Ascending aorta (tissue), 2 donors: ENCODE data around the gene PARP14. TPM values are rescaled to one million over a fixed set of nuclear protein-coding genes. Genes with fewer than 3 reads are reported as not detected.

Experiments
- DNase-seq, 2 donors: peaks; one replicate each; pipeline ENCODE4 v3.0.0-alpha.2; 2019; ENCODE audit warnings: low spot score in 2 of 2
- H3K27ac ChIP-seq, 2 donors: fragments of 200-600 bp; sonication (generic); one replicate each; pipeline ENCODE4 v1.5.1; 2016 to 2017; ENCODE audit warnings: mild to moderate bottlenecking in 1 of 2
- H3K27me3 ChIP-seq: fragments of 200-600 bp; sonication (generic); one replicate; pipeline ENCODE4 v1.5.1; 2017
- H3K36me3 ChIP-seq, 2 donors: fragments of 200-600 bp; sonication (generic); one replicate each; pipeline ENCODE4 v1.5.1; 2016
- H3K4me1 ChIP-seq, 2 donors: fragments of 200-600 bp; sonication (generic); one replicate each; pipeline ENCODE4 v1.5.1; 2016 to 2017; ENCODE audit warnings: mild to moderate bottlenecking in 1 of 2
- H3K4me3 ChIP-seq, 2 donors: fragments of 200-600 bp; sonication (generic); one replicate each; pipeline ENCODE4 v1.5.1; 2016 to 2017; ENCODE audit warnings: mild to moderate bottlenecking in 1 of 2
- H3K9me3 ChIP-seq, 2 donors: fragments of 200-600 bp; sonication (generic); one replicate each; pipeline ENCODE4 v1.5.1; 2016
- CTCF ChIP-seq, 3 experiments: fragments of 200-600 bp in 2 of 3; fragments of 450-650 bp in 1 of 3; sonication (generic) in 2 of 3; IDR thresholded peaks; one replicate each; pipeline ENCODE4 v1.5.1; 2016 to 2019; ENCODE audit warnings: antibody characterized with exemption in 3 of 3, mild to moderate bottlenecking in 1 of 3, moderate library complexity in 1 of 3
- intact Hi-C: fragments of 100-400 bp; cut with DNase I; formaldehyde crosslinking; loops from one replicate; pipeline ENCODE4 v1.15.1; 2023
- total RNA-seq: library from RNA; depleted of rRNA; stranded (reverse); fragments of >200 nt; gene quantifications from one replicate; pipeline ENCODE4 v1.1.0, GENCODE V29; 2016

Gene PARP14
- total RNA-seq, 1 donor from 2014 or later, result 58.8 TPM

DNA sequence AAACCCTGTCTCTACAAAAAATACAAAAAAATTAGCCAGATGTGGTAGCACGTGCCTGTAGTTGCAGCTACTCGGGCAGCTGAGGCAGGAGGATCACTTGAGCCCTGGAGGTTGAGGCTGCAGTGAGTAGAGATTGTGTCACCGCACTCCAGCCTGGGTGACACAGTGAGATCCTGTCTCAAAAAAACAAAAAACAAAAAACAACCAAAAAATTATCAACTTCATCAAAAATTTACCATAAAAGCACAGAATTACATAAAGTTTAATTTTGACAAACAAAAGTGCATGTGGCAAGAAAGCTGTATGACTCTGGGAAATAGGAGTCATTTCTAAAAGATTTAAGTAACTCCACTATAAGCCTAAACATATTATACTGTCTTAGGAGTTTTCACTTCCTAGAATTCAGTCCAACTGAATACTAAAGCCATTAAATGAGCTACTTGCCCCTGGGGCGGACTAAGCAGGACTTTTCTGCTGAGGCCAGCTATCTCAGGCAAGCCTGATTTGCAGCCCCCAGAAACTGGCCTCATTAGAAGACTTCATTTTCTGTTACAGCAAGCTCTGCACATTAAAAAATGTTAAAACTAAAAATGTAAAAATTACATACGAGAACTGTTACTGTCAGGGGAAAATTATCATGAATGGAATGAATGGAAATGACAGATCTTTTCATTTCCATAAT is 90.0 kb downstream of the PARP14 start:
- no peak for TF ChIP-seq CTCF (IDR thresholded peaks at IDR 0.05)
- DNase-seq, result no peak
- Histone ChIP-seq H3K4me1 (no peaks in the 10 kb centered on the region), H3K9me3 (no peaks in the 10 kb centered on the region), H3K27ac (no peak overlapping the region), H3K36me3 (peaks cover 0 to 16% of the 10 kb centered on the region in 2 donors), H3K4me3 (no peak overlapping the region), H3K27me3 (no peaks in the 10 kb centered on the region)
- intact Hi-C loops, result no loop called here

GRCh38 chr3:122772827-122773226 is 92.2 kb downstream of the PARP14 start:
- H3K9me3 ChIP-seq, result no peaks in the 10 kb centered on the region
- no peak for TF ChIP-seq CTCF (IDR thresholded peaks at IDR 0.05)
- H3K27ac ChIP-seq, result no peak overlapping the region
- no peaks in the 10 kb centered on the region for H3K27me3 ChIP-seq
- H3K4me3 ChIP-seq, result no peak overlapping the region
- H3K4me1 ChIP-seq, result no peaks in the 10 kb centered on the region
- intact Hi-C loops, result no loop called here
- H3K36me3 ChIP-seq, result peaks cover 0 to 13% of the 10 kb centered on the region in 2 donors
- no peak for DNase-seq

DNA sequence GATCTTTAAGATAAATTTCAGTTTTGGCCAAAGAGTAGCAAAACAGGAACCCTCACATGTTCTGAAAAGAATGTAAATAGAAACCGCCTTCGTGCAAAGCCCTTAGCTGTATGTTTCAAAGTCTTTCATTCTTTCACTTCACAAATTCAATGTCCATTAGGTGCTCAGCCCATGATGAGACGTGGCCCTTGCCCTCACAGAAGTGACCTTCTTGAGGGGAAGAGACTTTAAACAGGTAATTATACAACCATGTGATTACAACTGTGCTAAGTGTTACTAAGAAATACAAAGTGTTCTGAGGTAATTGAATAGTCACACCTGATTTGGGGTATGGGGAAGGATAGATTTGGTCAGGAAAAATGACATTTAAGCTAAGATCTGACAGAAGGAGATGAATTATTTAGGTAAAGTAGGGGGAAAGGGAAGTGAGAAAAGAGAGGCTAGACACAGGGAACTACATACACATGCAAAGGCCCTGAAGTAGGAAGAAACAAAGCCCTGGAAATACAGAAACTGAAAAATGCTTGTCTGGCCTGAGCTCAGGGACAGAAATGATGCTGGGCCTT is 93.4 kb downstream of the PARP14 start:
- DNase-seq, result no peak
- Histone ChIP-seq H3K4me1 (no peaks in the 10 kb centered on the region), H3K36me3 (peaks cover 0 to 7% of the 10 kb centered on the region in 2 donors), H3K27ac (no peak overlapping the region), H3K27me3 (no peaks in the 10 kb centered on the region), H3K4me3 (no peak overlapping the region), H3K9me3 (no peaks in the 10 kb centered on the region)
- intact Hi-C loops, result no loop called here
- no peak for TF ChIP-seq CTCF (IDR thresholded peaks at IDR 0.05)

DNA sequence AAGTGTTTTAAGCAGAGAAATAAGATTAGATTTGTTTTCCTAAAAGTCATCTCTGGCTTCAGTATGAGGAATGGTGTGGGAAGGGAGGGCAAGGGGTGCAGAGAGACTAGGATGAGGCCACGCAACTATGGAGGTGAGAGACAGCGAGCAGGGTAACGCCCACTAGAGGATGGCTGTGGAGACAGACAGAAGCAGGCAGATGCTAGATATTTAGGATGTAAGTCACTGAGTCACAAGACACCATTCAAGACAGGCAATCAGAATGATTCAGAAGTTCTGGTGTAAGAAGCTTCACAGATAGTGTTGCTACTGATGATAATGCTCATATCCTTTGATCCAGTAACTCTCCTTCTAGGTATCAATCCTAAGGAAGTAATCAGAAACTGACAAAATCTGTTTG is 93.9 kb downstream of the PARP14 start:
- Histone ChIP-seq H3K4me3 (no peak overlapping the region), H3K4me1 (no peaks in the 10 kb centered on the region), H3K27ac (no peak overlapping the region), H3K27me3 (no peaks in the 10 kb centered on the region), H3K9me3 (no peaks in the 10 kb centered on the region), H3K36me3 (peaks cover 0 to 7% of the 10 kb centered on the region in 2 donors)
- DNase-seq, result no peak
- TF ChIP-seq CTCF (IDR thresholded peaks at IDR 0.05), result no peak
- intact Hi-C loops, result no loop called here

GRCh38 chr3:122776675-122777468 is 96.2 kb downstream of the PARP14 start:
- DNase-seq, result no peak
- Histone ChIP-seq H3K27ac (no peak overlapping the region), H3K36me3 (peaks cover 0 to 4% of the 10 kb centered on the region in 2 donors), H3K4me1 (no peaks in the 10 kb centered on the region), H3K4me3 (no peak overlapping the region), H3K9me3 (no peaks in the 10 kb centered on the region), H3K27me3 (no peaks in the 10 kb centered on the region)
- intact Hi-C loops, result no loop called here
- TF ChIP-seq CTCF (IDR thresholded peaks at IDR 0.05), result no peak
